Erythroblast (primary cell): ENCODE data around the gene IL18R1.

Experiments
- GATA1 ChIP-seq: IDR thresholded peaks from 2 replicates; pipeline ENCODE4 v1.6.1; 2011; ENCODE audit warnings: low read depth, mild to moderate bottlenecking, control low read depth, low read length, moderate library complexity
- POLR2A ChIP-seq: IDR thresholded peaks from 2 replicates; pipeline ENCODE4 v1.6.1; 2011; ENCODE audit warnings: mild to moderate bottlenecking, low read length

- TF ChIP-seq POLR2A (no peak), GATA1 (no peak)
These were observed 80.7 kb downstream of the IL18R1 start for GRCh38 chr2:102436323-102436722.
